Muscle of arm (tissue), 14 donors: ENCODE data around the gene ASTL. TPM values are rescaled to one million over a fixed set of nuclear protein-coding genes. Genes with fewer than 3 reads are reported as not detected.
"Not testable (repeated sequence)": the region's sequence is repeated elsewhere in the genome, so short reads cannot be mapped to it uniquely, and the experiment has no call there.

Experiments
- DNase-seq: peaks from one replicate; pipeline ENCODE4 v3.0.0-alpha.2; 2013
- long read RNA-seq, 11 donors: transcript quantifications; one replicate each; lab custom pipeline, GENCODE V29; 2026
- polyA plus RNA-seq, 12 donors: library from polyadenylated mRNA; unstranded; fragments of 120-200 nt; gene quantifications; one replicate each; pipeline ENCODE4 v1.2.1, GENCODE V29; 2013; ENCODE audit not compliant: insufficient read length in 12 of 12

Gene ASTL
- under 1 TPM in 3 of 12 donors, not detected in 9; 0.15 to 0.21 (median 0.20) TPM for polyA plus RNA-seq
- long read RNA-seq, donor 1, result 0 reads
- long read RNA-seq, donor 2, result 0 reads
- long read RNA-seq, donor 3, result 0 reads
- long read RNA-seq, donor 4, result 0 reads
- long read RNA-seq, donor 5, result 0 reads
- long read RNA-seq, donor 6, result 0 reads
- long read RNA-seq, donor 7, result 0 reads
- long read RNA-seq, donor 8, result 0 reads
- long read RNA-seq, donor 9, result 0 reads
- long read RNA-seq, donor 10, result 0 reads
- long read RNA-seq, donor 11, result 0 reads

DNA sequence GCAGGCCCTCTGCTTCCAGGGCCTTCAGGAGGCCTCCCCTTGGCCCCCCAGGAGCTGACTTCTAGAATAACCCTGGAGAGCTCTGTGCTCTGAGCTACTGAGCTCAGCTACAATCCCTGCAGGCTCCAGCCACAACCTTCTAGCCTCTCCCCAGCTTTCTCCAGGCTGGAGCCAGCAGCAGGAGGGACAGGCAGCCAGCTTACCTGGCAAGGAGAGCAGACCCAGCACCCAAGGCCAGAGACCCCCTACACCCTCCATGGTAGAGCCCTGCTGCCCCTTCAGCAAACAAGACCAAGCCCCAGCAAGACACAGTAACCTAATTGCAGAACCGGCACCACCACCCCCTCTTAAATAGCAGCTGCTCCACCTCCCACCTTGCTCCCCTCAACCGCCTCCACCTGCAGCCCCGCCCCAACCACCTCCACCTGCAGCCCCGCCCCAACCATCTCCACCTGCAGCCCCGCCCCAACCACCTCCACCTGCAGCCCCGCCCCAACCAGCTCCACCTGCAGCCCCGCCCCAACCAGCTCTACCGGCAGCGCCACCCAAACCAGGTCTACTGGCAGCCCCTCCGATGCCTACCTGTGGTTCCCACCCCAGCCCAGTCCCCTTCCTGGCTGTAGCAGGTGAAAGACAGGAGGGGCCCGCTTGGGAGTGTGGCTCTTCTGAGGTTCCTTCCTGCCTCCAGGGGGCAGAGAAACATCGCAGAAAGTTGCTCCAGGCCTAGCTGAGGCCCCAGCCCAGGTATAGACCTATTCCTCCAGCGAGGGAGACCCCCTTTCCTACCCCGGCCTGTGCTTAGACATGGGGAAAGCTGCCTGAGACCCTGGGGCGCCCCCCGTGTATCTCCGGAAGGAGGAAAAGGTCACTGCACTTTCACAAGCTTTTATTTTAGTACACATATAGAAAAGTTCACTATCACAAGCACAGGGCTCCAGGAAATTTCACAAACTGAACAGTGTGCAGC is at the start of gene ASTL:
TSS of gene ASTL (minus strand) at position 324 of the 967 bp plus-strand sequence. CDS start at position 258, 66 bp downstream.
- DNase-seq, result no peak

DNA sequence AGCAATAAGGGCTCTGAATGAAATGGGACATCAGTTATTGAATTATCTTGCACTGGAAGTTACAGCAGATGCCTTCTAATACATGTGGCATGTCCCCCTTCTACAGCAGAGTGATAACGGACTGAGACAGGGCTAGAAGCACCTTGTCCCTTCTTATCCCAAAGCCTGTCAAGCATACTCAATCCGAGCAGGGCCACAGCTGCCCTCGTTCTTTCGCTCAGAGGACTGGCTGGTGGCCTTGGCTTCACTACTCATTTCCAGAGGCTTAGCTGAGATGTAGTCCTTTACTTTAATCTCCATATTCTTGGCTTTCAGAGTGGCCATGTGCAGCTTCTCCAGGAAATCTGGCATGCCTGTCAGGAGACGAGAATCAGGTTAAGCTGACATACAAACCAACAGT is 48.3 kb upstream of the ASTL start:
- DNase-seq, result no peak

DNA sequence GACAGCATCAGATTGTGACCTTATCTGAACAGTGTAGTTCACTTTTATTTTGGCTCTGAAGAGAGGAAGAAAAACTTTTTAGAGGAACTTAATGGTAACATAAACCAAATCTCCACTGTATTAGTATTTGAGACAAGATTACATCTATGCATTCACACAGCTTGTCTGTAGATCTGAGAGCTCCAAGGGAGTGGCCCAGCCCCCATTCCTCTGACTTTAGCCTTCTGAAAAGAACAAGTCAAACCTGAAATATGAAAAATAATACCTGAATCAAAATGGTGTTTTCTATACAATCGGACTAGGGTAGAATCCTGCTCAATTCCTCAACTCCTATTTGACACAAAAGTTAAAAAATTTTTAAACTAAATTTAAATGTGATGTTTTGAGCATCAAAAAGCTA is 47.2 kb upstream of the ASTL start:
- no peak for DNase-seq

DNA sequence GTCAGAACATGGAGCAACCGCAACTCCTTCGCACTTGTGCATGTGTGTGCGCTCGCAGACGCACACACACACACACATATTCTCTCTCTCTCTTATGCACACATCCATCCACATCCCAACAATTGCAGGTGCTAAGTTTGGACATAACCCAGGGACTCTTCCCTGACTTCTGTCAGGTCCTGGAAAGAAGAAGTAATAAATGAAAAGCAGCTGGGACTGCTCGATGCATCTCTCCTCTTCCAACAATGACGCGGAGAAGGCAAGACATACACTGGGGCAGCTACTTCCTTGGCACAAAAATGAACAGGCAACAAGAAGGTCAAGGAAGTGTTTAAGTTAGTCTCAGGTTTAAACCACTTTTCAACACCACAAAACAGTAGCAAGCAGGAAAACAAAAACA is 46.7 kb upstream of the ASTL start:
- DNase-seq, result no peak

DNA sequence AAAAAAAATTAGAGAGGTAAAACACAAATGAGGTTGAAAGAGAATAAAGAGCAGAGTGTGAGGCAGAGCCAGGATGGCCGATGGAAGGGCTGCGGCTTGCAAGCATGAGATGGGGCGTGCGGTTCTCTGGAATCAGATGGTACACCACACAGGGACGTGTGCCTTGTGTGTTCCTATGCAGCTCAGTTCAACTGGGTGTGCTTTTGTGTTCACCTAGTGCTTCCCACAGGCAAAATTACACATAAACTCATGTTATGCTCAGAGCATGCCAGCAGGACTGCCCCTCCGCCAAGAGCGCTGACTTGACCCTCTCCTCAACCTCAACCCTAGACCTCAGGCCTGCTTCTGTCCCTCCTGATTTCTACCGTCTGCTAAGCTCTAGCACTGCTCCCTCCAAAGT is 45.9 kb upstream of the ASTL start:
- no peak for DNase-seq

DNA sequence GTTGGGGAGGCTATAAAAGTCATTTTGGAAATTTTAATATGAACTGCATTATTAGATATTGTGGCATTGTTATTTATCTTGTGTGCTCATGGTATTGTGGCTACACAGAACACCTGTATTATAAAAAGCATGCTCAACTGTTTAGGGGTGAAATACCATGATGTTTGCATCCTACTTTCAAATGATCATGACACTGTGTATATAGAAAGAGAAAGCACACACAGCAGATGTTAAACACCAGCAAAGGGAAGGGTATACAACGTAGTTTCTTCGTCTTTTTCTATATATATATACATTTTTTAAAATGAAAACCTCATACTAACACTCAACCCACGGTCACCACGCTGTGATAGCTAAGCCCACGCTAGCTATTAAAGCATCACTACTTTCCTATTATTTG is 43.2 kb upstream of the ASTL start:
- no peak for DNase-seq

DNA sequence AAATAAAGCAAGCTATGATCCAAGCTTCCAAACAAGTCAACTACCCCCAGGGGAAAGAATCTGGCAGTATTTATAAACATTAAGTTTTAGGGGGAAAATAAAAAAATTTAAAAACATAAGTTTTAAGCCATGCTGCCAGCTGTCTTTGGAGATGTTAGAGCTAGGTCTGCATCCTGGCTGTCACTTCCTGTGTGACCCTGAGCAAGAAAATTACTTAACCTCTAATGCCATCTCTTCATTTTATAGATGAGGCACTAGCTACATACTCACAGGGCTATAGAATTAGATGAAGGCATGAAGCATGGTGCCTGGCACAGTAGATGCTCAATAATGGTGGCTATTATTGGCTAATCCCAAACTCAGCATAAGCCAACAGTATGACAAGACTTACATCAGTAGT is 42.2 kb upstream of the ASTL start:
- no peak for DNase-seq

DNA sequence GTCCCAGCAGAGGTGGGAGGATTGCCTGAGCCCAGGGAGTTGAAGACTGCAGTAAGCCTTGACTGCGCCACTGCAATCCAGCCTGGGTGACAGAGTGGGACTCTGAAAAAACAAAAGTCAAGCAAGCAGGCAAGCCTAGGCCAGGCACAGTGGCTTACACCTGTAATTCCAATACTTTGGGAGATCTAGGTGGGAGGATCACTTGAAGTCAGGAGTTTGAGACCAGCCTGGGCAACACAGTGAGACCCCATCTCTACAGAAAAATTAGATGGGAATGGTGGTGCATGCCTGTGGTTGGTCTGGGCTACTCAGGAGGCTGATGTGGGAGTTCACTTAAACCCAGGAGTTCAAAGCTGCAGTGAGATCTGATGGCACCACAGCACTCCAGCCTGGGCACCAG is 41.7 kb upstream of the ASTL start:
- no peak for DNase-seq

DNA sequence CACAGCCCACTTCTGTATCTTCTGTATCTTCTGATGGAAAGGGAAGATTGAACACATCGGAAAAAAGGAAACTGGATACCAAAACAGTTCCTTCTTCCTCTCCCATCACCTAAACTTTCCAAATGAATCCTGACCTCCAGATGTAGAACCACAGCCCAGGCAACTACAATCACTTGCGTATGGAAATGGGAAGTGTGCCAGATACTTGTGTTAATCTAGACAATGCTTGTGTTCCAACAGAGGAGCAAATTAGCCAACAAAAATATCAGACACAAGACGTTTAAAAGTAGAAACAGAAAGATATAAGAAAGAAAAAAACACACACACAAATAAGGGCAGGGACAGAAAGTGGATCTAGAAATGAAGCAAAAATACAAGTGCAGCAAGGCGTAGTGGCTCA is 38.4 kb upstream of the ASTL start:
- DNase-seq, result no peak

DNA sequence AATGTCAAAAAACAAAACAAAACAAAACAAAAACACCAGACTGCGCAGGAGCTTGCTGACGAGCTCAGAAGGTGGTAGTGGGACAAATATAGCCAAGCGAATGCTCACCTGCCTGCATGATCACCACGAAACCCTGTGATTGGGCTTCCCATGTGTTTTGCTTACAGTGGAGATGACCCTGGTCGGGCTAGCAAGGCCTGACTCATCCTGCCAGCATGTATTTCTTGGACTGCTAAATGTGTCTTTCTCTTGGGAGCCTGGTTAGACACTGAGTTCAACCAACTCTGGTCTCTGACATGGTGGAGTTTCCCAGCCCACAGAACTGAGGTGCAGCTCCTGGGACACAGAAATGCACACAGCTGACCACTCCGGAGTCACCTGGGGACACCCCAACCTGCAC is 37.6 kb upstream of the ASTL start:
- no peak for DNase-seq

DNA sequence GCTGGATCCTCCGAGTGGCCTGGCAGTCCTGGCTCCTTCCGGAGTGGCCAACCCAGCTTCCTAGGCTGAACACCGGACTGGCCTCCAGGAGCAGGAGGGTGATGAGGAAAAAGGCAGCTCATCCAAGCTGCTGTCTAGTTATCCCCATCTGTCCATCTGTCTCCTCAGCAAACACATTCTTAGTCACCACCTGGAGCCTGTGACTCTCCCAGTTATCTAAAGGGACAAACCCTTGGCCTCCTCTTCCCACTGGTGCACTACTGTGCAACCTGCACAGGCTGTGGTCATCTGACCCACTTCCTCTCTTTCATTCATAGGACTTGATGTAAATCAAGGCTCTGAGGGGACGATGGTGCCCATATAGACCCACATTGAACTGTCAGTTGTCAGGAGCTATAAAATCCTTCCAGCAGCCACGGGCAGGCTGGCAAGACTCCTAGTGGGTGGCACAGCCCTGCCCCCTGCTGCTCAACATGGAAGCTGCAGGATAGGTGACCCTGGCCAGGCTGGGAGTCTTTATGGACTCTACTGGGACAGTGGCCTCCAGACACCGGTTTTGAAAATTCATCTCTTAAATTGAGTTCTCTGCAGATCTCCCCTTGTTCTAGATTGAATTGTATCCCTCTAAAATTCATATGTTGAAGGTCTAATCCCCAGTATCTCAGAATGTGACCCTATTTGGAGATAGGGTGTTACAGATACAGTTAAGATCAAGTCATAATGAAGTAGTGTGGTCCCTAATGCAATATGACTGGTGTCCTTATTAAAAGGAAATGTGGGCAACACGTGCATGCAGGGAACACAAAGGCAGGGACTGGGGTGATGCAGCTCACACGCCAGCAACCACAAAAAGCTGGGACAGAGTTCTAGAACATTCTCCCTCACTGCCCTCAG is 36.2 kb upstream of the ASTL start:
- DNase-seq, result peak; percentile 38

DNA sequence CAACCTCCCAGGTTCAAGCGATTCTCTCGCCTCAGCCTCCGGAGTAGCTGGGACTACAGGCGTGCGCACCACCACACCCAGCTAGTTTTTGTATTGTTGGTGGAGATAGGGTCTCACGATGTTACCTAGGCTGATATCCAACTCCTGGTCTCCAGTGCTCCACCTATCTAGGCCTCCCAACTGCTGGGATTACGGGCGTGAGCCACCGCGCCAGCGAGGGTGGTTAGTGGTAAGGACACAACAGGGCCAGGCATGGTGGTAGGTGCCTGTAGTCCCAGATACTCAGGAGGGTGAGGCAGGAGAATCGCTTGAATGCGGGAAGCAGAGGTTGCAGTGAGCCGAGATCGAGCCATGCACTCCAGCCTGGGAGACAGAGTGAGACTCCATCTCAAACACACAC is 33.5 kb upstream of the ASTL start:
- DNase-seq, result no peak

DNA sequence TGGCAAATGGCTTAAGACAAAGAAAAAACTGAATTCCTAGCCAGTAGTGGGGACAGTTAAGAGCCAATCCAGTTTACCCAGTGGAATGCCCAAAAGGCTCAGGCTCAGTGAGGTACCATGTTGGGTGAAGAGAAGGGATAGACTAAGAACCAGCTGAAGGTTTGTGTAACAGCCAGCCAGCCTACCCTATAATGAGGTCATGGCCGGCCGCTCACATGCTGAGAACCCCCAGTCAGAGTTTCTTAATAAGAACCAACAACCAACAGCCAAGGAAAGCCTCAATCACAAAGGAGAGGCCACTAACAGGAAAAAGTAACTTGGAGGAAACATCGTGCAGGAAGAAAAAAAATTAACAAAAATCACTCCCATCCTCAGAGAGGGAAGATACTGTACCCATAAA is 32.3 kb upstream of the ASTL start:
- no peak for DNase-seq

DNA sequence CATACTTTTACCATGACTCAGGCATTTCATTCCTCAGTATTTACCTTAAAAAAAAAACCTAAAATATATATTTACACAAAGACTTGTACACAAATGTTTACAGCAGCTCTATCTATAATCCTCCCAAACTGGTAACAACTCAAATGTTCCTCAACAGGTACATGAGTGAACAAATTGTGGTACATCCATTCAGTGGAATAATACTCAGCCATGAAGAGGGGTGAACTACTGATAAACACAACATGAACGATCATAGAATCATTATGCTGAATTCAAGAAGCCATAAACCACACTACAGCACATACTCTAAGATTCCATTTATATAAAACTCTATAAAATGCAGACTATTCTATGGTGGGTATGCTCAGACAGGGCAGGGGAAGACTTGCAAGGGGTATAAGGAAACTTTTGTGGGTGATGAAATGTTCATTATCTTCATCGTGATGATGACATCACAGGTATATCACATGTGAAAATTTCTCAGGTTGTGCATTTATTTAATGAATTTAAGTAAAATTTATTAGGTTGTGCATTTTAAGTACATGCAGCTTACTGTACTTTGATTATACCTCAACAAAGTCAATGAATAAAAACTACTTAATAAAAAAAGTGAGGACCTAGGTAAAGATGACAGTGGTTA is 31.7 kb upstream of the ASTL start:
- DNase-seq, result no peak

DNA sequence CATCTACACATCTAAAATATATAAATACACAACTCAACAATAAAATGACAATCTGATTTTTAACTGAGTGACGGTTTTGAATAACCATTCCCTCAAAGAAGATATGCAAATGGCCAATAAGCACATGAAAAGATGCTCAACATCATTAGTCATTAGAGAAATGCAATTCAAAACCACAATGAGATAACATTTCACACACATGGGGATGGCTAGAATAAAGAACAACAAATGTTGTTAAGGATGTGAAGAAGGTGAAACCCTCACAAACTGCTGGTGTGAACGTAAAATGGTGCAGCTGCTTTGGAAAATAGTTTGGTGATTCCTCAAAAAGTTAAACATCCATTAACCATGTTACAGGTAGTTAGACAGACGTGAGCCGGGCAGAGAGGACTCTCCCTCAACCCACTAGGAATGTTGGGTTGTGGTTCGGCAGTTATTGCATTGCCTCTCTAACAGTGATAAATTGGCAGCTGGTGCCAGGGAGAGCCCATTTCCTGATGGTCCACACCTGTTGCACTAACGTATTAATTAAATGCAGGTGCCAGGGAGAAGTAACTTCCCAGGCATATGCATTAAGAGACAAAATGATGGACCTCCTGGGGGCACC is 29.2 kb upstream of the ASTL start:
- DNase-seq, result no peak

DNA sequence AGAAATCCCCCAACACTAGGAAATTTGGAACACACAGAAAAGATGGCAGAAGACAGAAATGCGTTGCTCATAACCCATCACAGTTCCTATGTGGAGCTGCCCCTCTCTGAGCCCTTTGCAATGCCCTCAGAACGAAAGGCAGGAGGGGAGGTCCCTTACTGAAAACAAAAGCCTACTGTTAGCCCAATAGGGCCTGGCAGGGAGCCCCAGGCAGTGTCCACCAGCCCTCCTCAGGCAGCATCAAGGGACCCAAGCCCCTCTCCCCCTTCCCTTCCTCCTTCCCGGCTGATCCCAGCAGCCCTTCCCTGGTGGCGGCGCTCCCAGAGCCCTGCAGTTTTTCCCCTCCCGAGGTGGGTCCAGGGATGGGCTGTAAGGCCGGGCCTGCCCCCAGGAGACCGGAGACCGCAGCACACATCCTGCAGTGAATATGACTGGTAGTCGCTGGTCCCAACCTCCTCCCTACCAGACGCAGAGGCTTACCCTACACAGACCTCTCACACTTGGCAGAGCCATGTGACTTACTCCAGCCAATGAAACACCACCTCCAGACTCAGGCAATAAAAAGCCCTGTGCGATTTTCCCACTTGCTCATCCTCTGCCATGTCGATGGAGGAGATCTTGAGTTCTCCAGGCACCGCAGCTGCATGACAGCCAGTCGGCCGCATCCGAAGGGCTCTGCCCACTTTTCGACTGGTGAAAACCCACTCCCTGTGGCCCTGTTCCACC is 26.3 kb upstream of the ASTL start:
- no peak for DNase-seq

DNA sequence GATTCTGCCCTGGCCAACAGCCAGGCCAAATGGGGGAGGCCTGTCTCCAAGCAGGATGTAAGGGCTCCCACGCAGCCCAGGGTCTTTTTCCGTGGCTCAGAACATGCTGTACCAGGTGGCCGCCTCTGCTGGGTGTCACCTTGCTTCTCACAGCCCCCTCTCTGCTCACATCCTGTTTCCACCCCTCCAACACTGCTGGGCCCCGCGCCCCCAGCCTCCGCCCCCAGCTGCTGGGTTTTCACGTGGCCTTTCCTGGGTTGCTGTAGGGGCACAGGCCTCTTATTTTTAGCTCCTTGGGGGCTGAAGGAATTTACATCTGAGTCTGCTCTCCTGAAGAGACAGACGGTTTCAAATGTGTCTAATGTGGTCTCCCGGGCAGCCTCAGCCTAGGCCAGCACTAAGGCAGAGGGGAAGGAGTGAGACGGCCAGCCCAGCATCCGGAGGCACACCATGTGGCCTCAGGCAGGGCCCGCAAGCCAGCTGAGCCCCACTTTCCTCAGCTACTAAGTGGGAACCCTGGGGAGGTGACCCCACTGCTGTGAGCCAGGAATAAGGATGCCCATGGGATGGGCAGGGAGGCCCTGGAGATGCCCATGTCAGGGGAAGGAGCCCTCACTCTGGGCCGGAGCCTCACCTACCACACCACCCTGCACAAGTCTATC is 25.6 kb upstream of the ASTL start:
- DNase-seq, result no peak

DNA sequence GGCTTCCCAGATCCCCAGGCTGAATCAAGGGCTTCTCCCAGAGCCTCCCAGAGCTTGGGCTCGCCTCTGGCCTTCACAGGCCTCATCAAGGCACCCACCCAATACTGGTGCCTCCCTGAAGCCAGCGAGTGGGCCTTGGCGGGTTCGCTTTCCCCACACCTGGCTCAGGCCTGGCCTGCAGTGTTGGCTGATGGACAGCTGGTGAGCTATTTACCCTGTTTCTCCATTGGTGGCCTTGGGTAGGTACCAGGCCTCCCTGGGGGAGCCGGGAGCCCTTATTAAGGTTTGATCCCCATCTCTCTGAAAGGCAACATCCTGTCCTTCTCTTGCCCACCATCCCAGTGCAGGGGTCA is 25.1 kb upstream of the ASTL start:
- no peak for DNase-seq

DNA sequence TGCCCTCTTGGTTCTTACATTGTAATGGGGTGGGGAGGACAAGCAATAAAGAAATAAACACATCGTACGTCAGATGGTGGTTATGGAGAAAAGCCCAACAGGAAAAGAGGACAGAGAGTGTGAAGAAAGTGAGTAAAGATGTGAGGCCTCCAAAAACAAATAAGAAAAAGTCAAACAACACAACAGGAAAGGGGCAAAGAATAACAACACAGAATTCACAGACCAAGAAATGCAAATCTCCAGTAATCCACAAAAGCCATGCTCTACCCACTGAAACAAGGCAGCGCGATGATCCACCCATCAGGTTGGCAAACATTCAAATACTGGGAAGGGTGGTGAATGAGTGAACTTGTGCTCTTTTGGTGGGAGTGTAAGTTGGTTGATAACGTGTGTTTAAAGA is 23.6 kb upstream of the ASTL start:
- no peak for DNase-seq

DNA sequence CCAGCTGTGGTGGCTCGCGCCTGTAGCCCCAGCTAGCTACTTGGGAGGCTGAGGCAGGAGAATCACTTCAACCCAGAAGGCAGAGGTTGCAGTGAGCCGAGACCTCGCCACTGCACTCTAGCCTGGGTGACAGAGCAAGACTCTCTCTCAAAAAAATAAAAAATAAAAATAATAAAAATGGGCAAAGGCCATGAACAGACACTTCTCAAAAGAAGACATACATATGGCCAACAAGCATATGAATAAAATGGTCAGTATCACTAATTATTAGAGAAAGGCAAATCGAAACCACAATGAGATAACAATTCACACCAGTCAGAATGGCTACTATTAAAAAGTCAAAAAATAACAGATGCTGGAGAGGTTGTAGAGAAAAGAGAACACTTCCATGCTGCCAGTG is 22.1 kb upstream of the ASTL start:
- DNase-seq, result not testable (repeated sequence)
